ENCODE data around the gene OSBPL5. TPM values are rescaled to one million over a fixed set of nuclear protein-coding genes. Genes with fewer than 3 reads are reported as not detected.

The OSBPL5 gene
- total and polyA plus RNA-seq, 11 donors, result 10.1 to 27.7 (median 16.4) TPM

GRCh38 chr11:3189886-3190583 is 24.9 kb upstream of the OSBPL5 start:
- no peak for ATAC-seq
- intact Hi-C loops (cut with DNase I), result loop anchor here in 1 of 10 donors (5.0 kb wide), 1 partner anchor 43 kb away; no protein-coding TSS in a partner anchor
- H3K27me3 ChIP-seq, result no peaks in the 10 kb centered on the region
- 83 to 91% (median 84%) methylated on average over 11 of the region's 11 CpGs for WGBS, 4 donors
- TF ChIP-seq CTCF (IDR thresholded peaks at IDR 0.05) (no peak), POLR2A (IDR thresholded peaks at IDR 0.05) (no peak)
- H3K27ac ChIP-seq, result no peak overlapping the region
- H3K9me3 ChIP-seq, result no peaks in the 10 kb centered on the region
- H3K36me3 ChIP-seq, result no peaks in the 10 kb centered on the region
- no peak for DNase-seq
- H3K4me1 ChIP-seq, result no peaks in the 10 kb centered on the region
- H3K4me3 ChIP-seq, result no peak overlapping the region

- no peaks in the 10 kb centered on the region for H3K4me1 ChIP-seq
- DNase-seq, result peak in 1 of 5 donors; percentile 23
- no peak overlapping the region for H3K4me3 ChIP-seq
- no peaks in the 10 kb centered on the region for H3K27me3 ChIP-seq
- intact Hi-C loops (cut with DNase I), result loop anchor here in 1 of 10 donors (5.0 kb wide), 1 partner anchor 42 kb away; no protein-coding TSS in a partner anchor
- WGBS, 4 donors, result 48 to 60% (median 51%) methylated on average over 12 to 15 of the region's 15 CpGs
- TF ChIP-seq POLR2A (IDR thresholded peaks at IDR 0.05) (no peak), CTCF (IDR thresholded peaks at IDR 0.05) (no peak)
- no peak overlapping the region for H3K27ac ChIP-seq
- no peak for ATAC-seq
- H3K36me3 ChIP-seq, result no peaks in the 10 kb centered on the region
- no peaks in the 10 kb centered on the region for H3K9me3 ChIP-seq
Observed at GRCh38 chr11:3189196-3189843, 24.2 kb upstream of the OSBPL5 start.

GRCh38 chr11:3188496-3189195 is 23.5 kb upstream of the OSBPL5 start:
- intact Hi-C loops (cut with DNase I), result loop anchor here in 1 of 10 donors (5.0 kb wide), 1 partner anchor 41 kb away; no protein-coding TSS in a partner anchor
- Histone ChIP-seq H3K27ac (no peak overlapping the region), H3K4me1 (no peaks in the 10 kb centered on the region), H3K4me3 (no peak overlapping the region), H3K9me3 (no peaks in the 10 kb centered on the region), H3K27me3 (no peaks in the 10 kb centered on the region), H3K36me3 (no peaks in the 10 kb centered on the region)
- WGBS, 4 donors, result 86 to 93% (median 90%) methylated on average over 17 of the region's 17 CpGs
- DNase-seq, result peak in 1 of 5 donors; percentile 13
- ATAC-seq, result no peak
- no peak for TF ChIP-seq POLR2A (IDR thresholded peaks at IDR 0.05)
- TF ChIP-seq CTCF (IDR thresholded peaks at IDR 0.05), result no peak

All from heart left ventricle (tissue), 16 donors.